Right lobe of liver (tissue), 4 donors: ENCODE data around the gene GPC2.

Source experiments
- CTCF ChIP-seq, 4 donors: fragments of 200-600 bp in 3 of 4; fragments of 450-650 bp in 1 of 4; IDR thresholded peaks; one replicate each; pipeline versions ENCODE4 v1.5.1 to v1.8.0; 2016 to 2022; ENCODE audit warnings: antibody characterized with exemption in 4 of 4, mild to moderate bottlenecking in 2 of 4
- POLR2A ChIP-seq: fragments of 450-650 bp; IDR thresholded peaks from one replicate; pipeline ENCODE4 v1.6.1; 2017; ENCODE audit warnings: antibody characterized with exemption, mild to moderate bottlenecking
- donor health status: DM: no; HTN: no; CAD: no.
- donor health status: DM: no; HTN: no; CAD: no.
- donor health status: DM: no; HTN: yes; CAD: no.

- TF ChIP-seq CTCF (IDR thresholded peaks at IDR 0.05) (no peak), POLR2A (no peak)
Observed at GRCh38 chr7:100166970-100167911, 9.9 kb downstream of the GPC2 start.
